GM10248 (cell line): Measurements from ENCODE around the gene CHTF18.
A peak's percentile ranks its signal among the peaks of the same experiment; 100 is the strongest.

Experiments
- CTCF ChIA-PET: fragments of 300-600 bp; sonication (Branson Sonifier 250); formaldehyde crosslinking; extraction: SDS; loops from one replicate; lab custom pipeline; 2021; ENCODE audit warnings: antibody characterized with exemption; lab: Yijun Ruan, JAX
- POLR2A ChIA-PET: fragments of 350-650 bp; sonication (Branson Sonifier 250); formaldehyde crosslinking; extraction: SDS; loops from one replicate; lab custom pipeline; 2020; ENCODE audit warnings: antibody characterized with exemption; lab: Yijun Ruan, JAX
- DNase-seq: peaks from one replicate; pipeline ENCODE4 v3.0.0; 2012; ENCODE audit errors: extremely low spot score
- CTCF ChIP-seq: IDR thresholded peaks from 2 replicates; pipeline ENCODE4 v1.5.1; 2012; ENCODE audit warnings: mild to moderate bottlenecking, low read depth; ENCODE audit errors: extremely low read depth, missing control alignments, control extremely low read depth

Gene CHTF18

GRCh38 chr16:803754-804080 lies 15.3 kb downstream of the CHTF18 start:
- ChIA-PET CTCF (interaction anchor here (1.3 to 1.4 kb wide), 2 partner anchors 63 to 91 kb away, joined by 3 to 4 read pairs; partner anchors contain the start of gene CIAO3), POLR2A (interaction anchor here (0.6 kb wide), 1 partner anchor 386 kb away, joined by 3 read pairs; no protein-coding TSS in a partner anchor)
- no peak for TF ChIP-seq CTCF
- DNase-seq, result no peak

- POLR2A ChIA-PET, result no interaction called here
- CTCF ChIA-PET, result interaction anchor here (1.3 to 1.4 kb wide), 2 partner anchors 64 to 92 kb away, joined by 3 to 4 read pairs; partner anchors contain the start of gene CIAO3
- DNase-seq, result no peak
- no peak for TF ChIP-seq CTCF
These were observed 16.0 kb downstream of the CHTF18 start for GRCh38 chr16:804193-805048.

DNA sequence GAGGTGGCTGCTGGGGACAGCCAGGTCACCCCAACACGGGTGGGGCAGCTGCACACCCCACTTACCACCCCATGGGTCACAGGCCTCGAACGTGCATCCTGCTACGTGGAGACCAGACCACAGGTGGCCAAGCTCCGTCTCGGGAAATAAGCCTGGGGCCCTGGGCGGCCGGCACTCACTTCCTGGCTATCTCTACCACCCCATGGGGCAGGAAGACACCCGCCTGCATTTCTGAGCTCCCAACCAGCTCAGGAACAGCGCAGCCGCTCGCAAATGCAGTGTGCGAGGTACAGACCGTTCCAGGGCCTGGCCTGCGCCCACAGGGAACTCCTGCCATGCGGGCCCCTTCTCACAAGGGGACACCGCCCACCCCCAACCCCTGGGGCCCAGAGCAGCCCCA lies 17.1 kb downstream of the CHTF18 start:
- no peak for DNase-seq
- POLR2A ChIA-PET, result no interaction called here
- CTCF ChIA-PET, result interaction anchor here (1.3 kb wide), 1 partner anchor 20 kb away, joined by 4 read pairs; no protein-coding TSS in a partner anchor
- no peak for TF ChIP-seq CTCF

GRCh38 chr16:807347-808084 lies 19.1 kb downstream of the CHTF18 start:
- peak; percentile 99 for DNase-seq
- no peak for TF ChIP-seq CTCF
- ChIA-PET POLR2A (interaction anchor here (0.6 to 0.8 kb wide), 2 partner anchors 20 to 315 kb away, joined by 3 to 5 read pairs; partner anchors contain the start of gene RPUSD1), CTCF (no interaction called here)

DNA sequence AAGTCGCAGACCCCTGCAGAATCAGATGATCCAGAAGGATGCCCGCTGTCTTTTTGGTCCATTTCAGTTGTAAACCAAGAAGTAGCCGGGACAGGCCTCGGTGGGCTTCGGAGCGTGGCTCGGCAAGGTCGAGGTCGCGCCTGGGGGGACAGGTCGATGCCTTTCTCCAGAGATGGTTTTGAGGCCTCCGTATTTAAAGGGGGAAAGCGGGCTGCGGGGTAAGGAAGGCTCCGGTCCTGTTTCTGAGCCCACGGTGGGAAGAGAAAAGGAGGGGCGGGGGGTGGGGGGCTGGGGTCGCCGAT lies 19.6 kb downstream of the CHTF18 start:
- DNase-seq, result no peak
- ChIA-PET POLR2A (no interaction called here), CTCF (no interaction called here)
- no peak for TF ChIP-seq CTCF

DNA sequence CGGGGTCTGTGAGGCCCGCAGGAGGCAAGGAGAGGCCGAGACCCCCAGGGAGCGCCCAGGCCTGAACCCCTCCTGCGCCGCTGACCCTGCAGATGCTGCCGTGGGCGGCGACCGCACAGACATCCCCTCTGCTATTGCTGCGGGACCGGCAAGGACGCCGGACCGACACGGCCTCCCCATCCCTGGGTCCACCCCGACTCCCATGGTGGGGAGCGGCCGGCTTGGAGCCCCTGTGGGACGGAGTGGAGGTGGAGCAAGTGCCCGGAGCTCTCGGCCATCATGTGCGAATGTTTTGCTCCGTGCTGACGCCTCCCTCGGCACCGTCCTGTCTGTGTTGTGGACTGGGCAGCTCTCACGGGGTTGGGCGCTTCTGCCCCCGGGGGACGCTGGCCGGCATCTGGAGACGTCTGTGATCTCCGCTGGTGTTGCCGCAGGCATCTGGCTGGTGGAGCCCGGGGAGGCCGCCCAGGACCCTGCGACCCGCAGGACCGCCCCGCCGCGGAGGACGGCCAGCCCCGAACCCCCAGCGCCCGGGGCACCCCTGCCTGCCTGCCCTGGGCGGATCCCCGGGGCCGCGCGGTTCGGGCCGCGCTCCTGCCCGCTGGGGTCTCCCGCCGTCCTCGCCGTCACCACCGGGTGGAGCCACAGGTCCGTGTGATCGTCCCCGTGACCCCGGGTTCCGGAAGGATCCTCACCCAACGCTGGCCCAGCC lies 24.9 kb downstream of the CHTF18 start:
- DNase-seq, result peak; percentile 76
- peak; percentile 61 for TF ChIP-seq CTCF
- POLR2A ChIA-PET, result no interaction called here
- CTCF ChIA-PET, result no interaction called here
